Osteoblast (primary cell): ENCODE measurements around the gene GDF2. TPM values are rescaled to one million over a fixed set of nuclear protein-coding genes. Genes with fewer than 3 reads are reported as not detected.

ENCODE experiments used
- DNase-seq: peaks from one replicate; pipeline ENCODE4 v3.0.0; 2011; ENCODE audit warnings: low spot score, mixed read lengths; ENCODE audit not compliant: insufficient read length; ENCODE audit errors: missing footprints
- H2AFZ ChIP-seq: 2 replicates; pipeline ENCODE4 v1.6.0; 2011; ENCODE audit warnings: mild to moderate bottlenecking, low read length
- H3K27ac ChIP-seq: 2 replicates; pipeline ENCODE4 v1.5.1; 2011; ENCODE audit warnings: mild to moderate bottlenecking, low read depth, low read length, moderate library complexity
- H3K27me3 ChIP-seq: 2 replicates; pipeline ENCODE4 v1.6.0; 2012; ENCODE audit warnings: mild to moderate bottlenecking, control low read depth, inconsistent platforms, low read length, moderate library complexity; ENCODE audit not compliant: insufficient read depth
- H3K36me3 ChIP-seq: 2 replicates; pipeline ENCODE4 v1.5.1; 2011; ENCODE audit warnings: mild to moderate bottlenecking, low read length, control low read depth, moderate library complexity; ENCODE audit not compliant: insufficient read depth
- H3K4me1 ChIP-seq: 2 replicates; pipeline ENCODE4 v1.5.1; 2011; ENCODE audit warnings: mild to moderate bottlenecking, low read length, control low read depth, moderate library complexity; ENCODE audit not compliant: insufficient read depth
- H3K4me2 ChIP-seq: 2 replicates; pipeline ENCODE4 v1.6.0; 2011; ENCODE audit warnings: mild to moderate bottlenecking, low read length; ENCODE audit not compliant: insufficient read depth
- H3K4me3 ChIP-seq: fragments of 200-600 bp; sonication (generic); 3 replicates; pipeline ENCODE4 v1.5.1; 2012; ENCODE audit warnings: mild to moderate bottlenecking, low read length, inconsistent platforms; ENCODE audit not compliant: insufficient read depth
- H3K79me2 ChIP-seq: 2 replicates; pipeline ENCODE4 v1.6.0; 2012; ENCODE audit warnings: mild to moderate bottlenecking, low read length, control low read depth, inconsistent platforms; ENCODE audit not compliant: insufficient read depth
- H3K9me3 ChIP-seq: 2 replicates; pipeline ENCODE4 v1.5.1; 2011; ENCODE audit warnings: low read depth, low read length, control low read depth
- H4K20me1 ChIP-seq: 2 replicates; pipeline ENCODE4 v1.6.0; 2012; ENCODE audit warnings: mild to moderate bottlenecking, low read length, control low read depth; ENCODE audit not compliant: insufficient read depth
- CTCF ChIP-seq: IDR thresholded peaks from 2 replicates; pipeline ENCODE4 v1.5.1; 2011; ENCODE audit warnings: mild to moderate bottlenecking, low read depth, low read length, moderate library complexity; ENCODE audit errors: extremely low read depth
- total RNA-seq: library from RNA; depleted of rRNA; stranded (reverse); fragments of >200 nt; gene quantifications from 2 replicates; pipeline ENCODE4 v1.2.3, GENCODE V29; 2012

GDF2 gene
- total RNA-seq, 1 donor, result not detected

DNA sequence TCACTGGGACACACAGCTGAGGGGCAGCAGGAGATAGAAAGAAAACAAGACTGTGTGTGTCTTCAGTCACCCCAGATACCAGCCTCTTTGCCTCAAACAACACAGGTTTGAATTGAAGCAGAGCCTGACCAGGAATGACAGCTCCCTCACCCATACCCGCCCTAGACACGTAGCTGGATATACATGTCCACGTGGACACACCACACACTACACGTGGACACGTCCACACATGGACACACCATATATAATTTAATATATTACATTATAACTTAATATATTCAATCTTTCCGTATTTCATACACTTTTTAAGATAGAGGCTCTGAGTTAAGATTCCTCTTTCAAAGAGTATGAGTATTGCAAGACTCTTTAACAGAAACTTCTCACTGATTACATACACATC is 11.3 kb downstream of the GDF2 start:
- peaks cover 22% of the 10 kb centered on the region for H3K27me3 ChIP-seq
- H3K4me1 ChIP-seq, result no peaks in the 10 kb centered on the region
- no peaks in the 10 kb centered on the region for H3K36me3 ChIP-seq
- H3K4me3 ChIP-seq, result no peak overlapping the region
- H3K27ac ChIP-seq, result no peak overlapping the region
- peak; percentile 35 for DNase-seq
- no peak overlapping the region for H2AFZ ChIP-seq
- H4K20me1 ChIP-seq, result no peaks in the 10 kb centered on the region
- no peaks in the 10 kb centered on the region for H3K79me2 ChIP-seq
- no peak for TF ChIP-seq CTCF
- H3K9me3 ChIP-seq, result no peaks in the 10 kb centered on the region
- H3K4me2 ChIP-seq, result no peak overlapping the region

GRCh38 chr10:47334466-47335295 is 12.4 kb downstream of the GDF2 start:
- H3K4me1 ChIP-seq, result no peaks in the 10 kb centered on the region
- H3K27me3 ChIP-seq, result peaks cover 27% of the 10 kb centered on the region
- no peaks in the 10 kb centered on the region for H3K9me3 ChIP-seq
- no peaks in the 10 kb centered on the region for H4K20me1 ChIP-seq
- no peak overlapping the region for H3K4me3 ChIP-seq
- no peak for DNase-seq
- H3K36me3 ChIP-seq, result no peaks in the 10 kb centered on the region
- H3K79me2 ChIP-seq, result no peaks in the 10 kb centered on the region
- H3K4me2 ChIP-seq, result no peak overlapping the region
- H2AFZ ChIP-seq, result no peak overlapping the region
- H3K27ac ChIP-seq, result no peak overlapping the region
- no peak for TF ChIP-seq CTCF

DNA sequence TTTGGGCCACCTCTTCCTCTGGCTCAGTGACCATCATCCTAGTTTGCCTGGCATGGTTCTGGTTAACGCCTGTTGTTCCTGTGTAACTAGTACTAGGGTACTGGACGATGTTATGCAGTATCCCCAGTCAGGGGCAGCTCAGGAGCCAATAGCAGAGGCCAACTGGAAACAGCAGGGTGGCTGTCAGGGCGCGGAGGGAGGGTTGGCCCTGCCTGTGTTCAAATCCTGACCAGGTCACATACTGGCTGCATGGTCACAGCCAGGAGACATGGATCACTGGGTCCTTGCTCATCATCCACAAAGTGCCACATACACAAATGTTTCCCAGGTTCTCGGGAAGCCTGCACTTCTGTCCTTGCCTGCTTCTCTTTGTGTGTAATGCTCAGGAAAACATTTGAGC is 13.7 kb downstream of the GDF2 start:
- TF ChIP-seq CTCF, result no peak
- Histone ChIP-seq H3K27ac (no peak overlapping the region), H3K36me3 (no peaks in the 10 kb centered on the region), H3K4me1 (no peaks in the 10 kb centered on the region), H3K27me3 (peaks cover 32% of the 10 kb centered on the region), H3K79me2 (no peaks in the 10 kb centered on the region), H3K4me2 (no peak overlapping the region), H3K4me3 (no peak overlapping the region), H4K20me1 (no peaks in the 10 kb centered on the region), H2AFZ (no peak overlapping the region), H3K9me3 (no peaks in the 10 kb centered on the region)
- peak; percentile 41 for DNase-seq

GRCh38 chr10:47336387-47337134 is 14.3 kb downstream of the GDF2 start:
- no peaks in the 10 kb centered on the region for H3K9me3 ChIP-seq
- no peaks in the 10 kb centered on the region for H4K20me1 ChIP-seq
- no peaks in the 10 kb centered on the region for H3K79me2 ChIP-seq
- no peak overlapping the region for H3K4me2 ChIP-seq
- TF ChIP-seq CTCF, result no peak
- H3K4me1 ChIP-seq, result no peaks in the 10 kb centered on the region
- DNase-seq, result peak; percentile 32
- no peak overlapping the region for H3K4me3 ChIP-seq
- H3K36me3 ChIP-seq, result no peaks in the 10 kb centered on the region
- peaks cover 32% of the 10 kb centered on the region for H3K27me3 ChIP-seq
- H2AFZ ChIP-seq, result no peak overlapping the region
- H3K27ac ChIP-seq, result no peak overlapping the region
